Stromal cell of bone marrow (primary cell): ENCODE results near the gene UGT1A8.

Experiments
- DNase-seq: peaks from one replicate; pipeline ENCODE4 v3.0.0-alpha.2; 2012; ENCODE audit warnings: low read depth

Gene UGT1A8

DNA sequence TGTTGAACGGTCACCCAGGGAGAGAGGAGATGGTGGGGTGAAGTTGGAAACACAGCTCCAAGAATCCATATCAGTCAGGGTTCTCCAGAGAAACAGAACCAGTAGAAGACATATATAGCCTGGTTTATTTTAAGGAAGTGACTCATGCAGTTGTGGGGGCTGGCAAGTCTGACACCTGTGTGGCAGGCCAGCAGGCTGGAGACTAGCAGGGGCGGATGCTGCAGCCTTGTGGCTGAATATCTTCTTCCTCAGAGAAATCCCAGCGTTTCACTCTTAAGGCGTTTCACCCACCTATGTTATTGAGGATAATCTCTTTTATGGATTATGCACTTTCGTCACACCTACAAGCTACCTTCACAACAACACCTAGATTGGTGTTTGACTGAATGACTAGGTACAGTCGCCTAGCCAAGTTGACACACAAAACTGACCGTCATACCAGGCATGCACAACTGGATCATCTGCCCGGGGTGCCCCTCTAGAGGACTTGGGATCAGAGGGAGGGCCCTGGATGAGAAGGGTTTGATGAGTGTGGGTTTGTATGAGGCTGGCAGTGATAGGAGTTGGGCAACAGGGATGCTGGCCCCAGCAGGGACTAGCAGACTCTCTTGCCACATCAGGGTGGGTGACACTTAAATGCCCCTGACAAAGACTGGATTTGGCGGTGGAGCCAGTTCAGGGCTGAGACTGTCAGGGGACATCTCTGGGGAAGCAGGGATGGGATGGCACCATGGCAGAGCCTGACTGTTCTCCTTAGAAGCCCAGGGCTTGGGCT is 184.1 kb downstream of the UGT1A8 start:
- DNase-seq, result no peak

DNA sequence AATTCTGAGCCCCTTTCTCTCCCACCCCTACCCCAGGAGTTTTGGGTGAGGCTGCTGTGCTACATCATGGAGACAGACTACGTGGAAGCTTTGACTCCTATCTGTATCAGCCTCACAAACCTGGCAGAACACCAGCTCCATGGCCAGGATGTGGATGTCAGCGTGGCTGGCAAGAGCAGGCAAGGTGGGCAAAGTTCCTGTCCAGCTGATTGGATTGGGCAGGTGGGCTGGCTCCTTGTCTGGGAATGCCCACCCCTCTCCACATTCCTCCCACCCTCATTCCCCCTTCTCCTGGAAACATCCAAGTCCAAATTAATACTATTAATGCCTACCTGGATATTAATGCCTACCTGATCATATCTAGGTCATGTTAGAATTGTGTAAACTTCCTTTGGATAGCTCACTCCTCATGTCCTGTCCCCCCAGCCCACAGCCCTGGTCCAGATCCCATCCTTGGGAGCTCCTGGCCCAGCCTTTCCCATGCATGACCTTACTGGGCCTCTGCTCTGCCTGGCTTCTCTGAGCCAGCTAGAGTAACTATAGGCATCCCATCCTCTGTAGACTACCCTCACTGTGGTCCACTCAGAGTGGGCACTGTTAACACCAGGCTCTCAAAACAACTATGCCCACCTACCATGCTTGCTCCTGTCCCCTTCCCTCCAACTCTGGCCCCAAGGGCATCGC is 184.8 kb downstream of the UGT1A8 start:
- no peak for DNase-seq

DNA sequence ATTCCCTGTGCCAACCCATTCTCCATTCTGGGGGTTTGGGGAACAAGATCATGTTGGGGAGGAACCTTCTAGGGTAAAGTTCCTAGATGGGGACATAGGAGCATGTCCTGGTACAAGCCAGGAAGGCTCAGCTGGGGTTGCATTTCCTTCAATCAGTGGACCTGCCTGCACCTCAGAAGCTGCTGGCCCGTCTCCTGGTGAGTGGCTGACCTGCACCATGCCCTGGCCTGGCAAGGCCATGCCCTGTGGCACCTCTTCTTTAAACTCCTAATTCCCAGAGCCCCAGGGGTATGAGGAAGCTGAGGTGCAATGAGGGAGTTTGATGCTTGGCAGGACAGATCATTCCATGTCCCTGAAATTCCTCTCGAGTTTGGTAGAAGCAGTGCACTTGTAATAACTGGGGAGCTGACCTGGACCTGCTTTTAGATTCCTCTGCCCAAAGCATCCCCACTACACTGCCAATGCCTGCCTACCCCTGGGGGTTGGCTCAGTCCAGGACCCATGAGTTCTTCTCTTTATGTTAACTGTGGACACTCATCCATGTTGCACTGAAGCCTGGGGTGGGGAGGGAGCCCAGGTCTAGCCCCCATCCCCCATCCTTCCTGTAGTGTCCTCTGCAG is 186.0 kb downstream of the UGT1A8 start:
- no peak for DNase-seq

DNA sequence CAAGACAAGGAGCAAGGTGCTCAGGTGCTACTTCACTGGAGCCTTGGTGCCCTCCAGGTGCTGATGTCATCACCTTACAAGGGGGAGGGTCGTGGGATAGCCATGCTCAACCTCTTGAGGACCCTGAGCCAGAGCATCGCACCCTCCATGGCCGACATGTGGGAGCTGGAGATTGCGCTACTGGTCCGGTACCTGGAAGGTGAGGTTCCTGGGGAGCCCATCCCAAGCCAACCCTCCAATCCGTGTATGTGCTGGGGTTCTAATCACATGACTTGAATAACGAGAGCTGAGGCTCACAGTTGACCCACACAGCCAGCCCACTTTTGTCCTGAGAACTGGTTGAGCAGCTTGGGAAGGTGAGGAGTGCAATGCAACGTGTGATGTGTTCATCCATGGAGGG is 186.6 kb downstream of the UGT1A8 start:
- no peak for DNase-seq

DNA sequence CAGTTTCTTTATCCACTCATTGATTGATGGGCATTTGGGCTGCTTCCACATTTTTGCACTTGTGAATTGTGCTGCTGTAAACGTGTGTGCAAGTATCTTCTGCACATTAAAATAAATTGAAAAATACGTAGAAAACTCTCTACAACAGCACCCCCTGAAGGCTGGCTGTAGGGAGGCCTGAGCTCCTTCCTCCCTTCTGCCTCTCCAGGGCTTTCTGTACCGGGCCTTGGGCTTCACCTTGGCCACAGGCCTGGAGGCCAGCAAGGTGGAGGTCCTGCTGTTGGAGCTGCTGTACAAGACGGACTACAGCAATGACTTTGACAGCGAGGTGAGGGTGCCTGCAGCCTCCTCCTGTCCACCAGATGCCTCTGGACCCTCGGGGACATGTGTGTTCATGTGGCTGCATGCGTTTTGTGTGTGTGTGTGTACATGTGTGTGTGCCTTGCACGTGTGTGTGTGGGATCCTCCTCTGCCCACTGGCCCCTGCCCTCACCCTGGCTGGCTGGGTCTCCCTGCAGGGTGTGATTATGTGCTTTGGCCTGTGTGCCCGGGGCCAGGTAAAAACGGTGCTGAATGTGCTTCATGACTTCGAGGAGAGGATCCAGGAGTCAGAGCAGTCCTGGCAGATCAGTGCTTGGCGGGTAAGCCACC is 189.9 kb downstream of the UGT1A8 start:
- DNase-seq, result no peak

DNA sequence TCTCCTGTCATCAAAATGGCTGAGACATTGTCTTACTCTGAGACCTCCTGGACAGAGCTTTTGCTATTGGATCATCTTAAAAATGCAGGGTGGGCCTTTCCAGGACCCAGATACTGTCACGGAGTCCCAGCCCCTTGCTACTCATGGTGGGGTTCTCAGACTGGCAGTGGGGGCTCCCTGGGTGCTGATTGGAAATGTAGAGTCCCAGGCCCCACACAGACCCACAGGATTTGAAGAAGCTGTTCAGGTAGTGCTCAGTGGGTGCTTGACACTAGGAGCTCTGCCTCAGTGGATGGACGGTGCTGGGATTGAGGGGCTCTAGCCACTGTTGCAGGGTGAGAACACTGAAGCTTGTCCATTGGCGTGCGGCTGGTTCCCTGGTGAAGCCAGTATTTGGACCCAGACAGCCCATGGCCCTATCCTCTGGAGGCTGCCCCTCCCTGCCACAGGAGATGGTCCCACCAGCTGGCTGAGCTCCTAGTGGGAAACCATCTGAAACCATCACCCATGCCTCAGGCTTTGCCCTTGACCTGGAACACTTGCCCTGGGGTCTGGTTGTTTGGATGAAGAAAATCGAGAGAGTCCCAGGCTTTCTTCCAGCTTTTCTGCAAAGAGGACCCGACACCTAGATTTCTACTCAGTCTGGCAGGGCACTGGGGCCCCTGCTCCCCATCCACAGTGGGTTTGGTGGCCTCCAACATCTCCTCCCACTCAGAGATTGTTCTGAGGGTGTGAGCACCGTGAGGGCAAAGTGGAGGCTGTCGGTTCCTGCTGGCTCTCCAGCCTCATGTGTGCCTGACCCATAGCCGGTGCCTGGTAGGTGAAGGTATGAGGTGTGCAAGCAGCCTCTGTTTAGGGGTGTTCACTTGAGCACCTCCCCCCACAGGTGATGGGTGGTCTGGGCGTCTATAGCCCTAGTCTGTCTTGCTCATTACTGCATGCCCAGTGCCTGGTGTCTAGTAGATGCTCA is 190.8 kb downstream of the UGT1A8 start:
- DNase-seq, result no peak

DNA sequence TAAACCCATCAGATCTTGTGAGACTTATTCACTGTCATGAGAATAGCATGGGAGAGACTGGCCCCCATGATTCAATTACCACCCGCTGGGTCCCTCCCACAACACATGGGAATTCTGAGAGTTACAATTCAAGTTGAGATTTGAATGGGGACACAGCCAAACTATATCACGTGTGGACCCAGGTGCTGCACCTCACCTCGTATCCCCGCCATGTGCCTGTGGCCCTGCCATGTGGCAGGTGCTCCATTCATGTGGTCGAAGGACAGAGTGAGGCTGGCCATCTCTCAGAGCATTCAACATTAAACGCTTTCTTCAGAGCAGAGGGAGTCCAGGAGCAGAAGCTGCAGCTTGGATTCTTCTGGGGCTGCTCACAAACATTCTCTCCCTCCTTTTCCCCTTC is 193.0 kb downstream of the UGT1A8 start:
- no peak for DNase-seq

DNA sequence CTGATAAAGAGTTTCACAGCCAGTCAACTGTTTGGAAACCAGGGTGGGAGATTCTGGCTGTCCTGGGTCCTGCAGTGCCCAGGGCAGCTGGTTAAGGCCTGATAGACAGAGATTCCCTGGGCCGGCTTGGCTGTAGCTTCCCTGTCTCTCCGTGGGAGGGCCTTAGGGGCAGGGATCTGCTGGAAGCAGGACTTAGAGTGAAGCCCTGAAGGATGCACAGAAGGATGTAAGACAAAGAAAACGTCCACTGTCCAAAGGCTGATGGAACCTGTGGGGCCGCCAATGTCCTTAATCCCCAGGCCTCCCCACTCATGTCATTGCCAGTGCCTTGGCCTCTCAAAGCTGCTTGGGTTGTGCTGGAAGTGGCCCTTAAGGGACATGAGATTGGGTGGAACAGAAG is 193.7 kb downstream of the UGT1A8 start:
- DNase-seq, result no peak

DNA sequence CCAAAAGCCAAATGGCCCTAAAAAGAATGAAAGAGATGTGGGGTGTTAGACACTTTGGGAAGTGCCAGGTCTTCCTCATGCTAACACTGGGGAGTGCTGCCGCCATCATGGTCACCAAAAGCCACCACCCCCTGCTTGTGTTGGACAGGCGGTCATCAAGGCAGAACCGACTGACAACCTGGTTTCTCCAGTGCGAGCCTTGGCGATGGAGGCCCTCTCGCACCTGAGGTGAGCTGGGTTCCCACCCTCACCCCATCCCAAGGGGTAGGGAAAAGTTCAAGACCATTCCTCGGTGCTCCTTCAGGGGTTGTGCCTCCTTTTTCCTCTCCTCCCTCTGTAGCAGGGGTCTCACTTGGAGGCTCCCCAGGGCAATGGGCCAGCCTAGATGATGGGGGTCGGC is 194.3 kb downstream of the UGT1A8 start:
- DNase-seq, result no peak

DNA sequence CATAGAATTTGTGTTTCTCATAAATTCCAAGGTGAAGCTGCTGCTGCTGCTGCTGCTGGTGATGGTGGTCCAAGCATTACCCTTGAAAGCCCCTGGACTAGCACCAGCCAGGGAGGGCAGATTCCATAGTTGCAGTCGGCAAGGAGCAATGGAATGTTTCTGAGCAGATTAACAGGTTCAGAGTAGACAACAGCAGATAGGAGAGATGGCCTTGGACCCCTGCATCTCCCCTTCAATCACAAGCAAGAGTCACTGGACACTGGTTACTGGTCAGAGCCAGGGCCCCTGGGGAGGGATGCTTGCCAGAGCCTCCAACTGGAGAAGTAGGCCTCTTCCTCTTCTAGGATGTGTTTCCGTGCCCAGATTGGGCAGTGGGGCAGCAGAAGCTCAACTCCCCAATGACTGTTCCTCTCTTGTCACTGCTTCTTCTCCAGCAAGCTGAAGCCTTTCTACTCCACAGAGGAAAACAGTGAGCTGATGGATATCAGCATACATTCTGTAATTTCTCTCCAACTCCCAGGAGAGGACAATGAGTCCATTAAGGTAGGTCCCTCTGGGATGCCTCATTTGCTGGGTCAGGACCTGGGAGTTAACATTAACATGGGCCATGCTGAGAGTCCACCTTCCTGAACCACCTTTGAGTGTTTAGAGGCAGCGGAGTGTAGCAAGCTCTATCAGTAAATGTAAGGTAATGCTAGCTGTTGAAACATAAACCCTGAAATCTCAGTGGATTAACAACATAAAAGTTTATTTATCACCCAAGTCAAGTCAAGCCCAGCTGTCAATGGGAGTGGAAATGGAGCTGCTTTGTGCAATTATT is 196.0 kb downstream of the UGT1A8 start:
- DNase-seq, result no peak

DNA sequence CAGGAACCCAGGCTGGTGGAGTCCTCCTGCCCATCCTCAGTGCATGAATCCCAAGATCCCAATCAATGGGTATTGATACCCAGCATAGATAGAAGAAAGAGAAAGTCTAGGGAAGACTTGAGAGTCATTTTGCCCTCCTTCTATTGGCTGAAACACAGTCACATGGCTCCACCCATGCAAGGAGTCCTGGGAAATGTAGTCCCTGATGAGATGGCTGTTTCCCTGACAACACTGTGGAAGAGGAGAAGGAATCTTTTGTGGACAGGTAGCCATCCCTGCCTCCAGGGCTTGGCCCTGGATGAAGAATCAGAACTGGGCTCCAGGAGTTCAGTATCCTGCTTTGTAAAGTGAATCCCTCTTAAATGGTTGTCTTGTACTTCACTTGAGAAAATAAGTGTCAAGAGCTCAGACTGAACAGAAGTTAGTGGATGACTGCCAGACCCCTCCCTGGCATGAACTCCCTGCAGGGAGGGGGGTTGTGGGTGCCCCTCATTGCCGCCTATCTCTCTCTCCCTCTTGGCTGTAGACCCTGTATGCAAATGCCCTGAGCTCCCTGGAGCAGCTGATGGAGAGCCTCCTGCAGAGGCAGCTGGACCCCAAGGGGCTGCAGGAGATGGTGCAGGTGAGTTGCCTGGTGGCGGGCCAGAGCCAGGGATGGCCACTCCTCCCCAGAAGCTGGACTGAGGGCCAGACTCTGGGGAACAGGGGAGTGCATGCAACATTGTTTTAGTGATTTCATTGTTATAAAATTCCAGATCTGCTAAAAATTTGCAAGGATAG is 196.8 kb downstream of the UGT1A8 start:
- no peak for DNase-seq

DNA sequence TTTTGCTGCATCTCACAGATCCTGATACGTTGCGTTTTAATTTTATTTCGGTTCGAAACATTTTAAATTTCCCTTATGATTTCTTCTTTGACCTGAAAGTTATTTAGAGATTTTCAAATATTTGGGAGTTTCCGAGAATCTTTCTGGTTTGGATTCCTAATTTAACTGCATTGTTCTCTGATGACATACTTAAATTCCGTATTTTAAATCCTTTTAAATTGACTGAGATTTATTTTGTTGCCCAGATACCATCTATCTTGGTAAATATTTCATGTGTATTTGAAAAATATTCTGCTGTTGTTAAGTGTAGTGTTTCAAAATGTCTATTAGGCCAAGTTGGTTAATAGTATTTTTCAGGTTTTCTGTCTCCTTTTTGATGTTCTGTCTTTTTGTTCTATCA is 198.4 kb downstream of the UGT1A8 start:
- no peak for DNase-seq

DNA sequence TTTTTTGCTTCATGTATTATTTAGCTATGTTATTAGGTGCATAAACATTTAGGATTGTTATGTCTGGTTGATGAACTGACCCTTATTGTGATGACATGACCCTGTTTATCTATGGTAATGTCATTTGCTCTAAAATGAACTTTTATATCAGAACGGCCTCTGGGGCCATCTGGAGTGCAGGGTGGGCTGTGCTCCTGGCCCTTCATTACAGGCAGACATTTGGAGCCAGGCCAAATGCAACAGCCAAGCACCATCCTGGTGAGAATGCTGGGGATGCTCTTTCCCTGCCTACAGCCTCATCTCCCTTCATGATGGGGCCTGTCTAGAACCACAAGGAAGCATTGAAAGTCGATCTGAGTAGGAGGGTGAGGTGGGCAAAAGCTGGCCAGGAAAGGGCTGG is 198.9 kb downstream of the UGT1A8 start:
- DNase-seq, result no peak

DNA sequence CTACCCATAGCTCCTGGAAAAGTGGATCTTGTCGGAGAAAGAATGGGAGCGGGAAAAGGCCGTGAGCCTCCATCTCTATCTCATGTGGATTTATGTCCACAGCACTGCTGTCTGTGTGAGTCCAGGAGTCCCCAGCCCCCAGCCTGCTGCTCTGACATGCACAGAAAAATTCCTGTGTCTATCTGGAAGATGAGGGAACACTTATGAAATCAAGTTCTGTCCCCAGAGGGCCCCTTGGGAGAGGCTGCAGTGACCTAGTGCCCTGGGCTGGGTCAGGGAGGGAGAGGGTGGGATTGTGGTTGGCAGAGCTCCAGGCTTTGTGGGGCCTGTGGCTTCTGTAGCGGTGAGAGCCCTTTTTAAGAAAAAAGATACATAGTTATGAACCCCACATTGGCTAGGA is 199.3 kb downstream of the UGT1A8 start:
- no peak for DNase-seq

DNA sequence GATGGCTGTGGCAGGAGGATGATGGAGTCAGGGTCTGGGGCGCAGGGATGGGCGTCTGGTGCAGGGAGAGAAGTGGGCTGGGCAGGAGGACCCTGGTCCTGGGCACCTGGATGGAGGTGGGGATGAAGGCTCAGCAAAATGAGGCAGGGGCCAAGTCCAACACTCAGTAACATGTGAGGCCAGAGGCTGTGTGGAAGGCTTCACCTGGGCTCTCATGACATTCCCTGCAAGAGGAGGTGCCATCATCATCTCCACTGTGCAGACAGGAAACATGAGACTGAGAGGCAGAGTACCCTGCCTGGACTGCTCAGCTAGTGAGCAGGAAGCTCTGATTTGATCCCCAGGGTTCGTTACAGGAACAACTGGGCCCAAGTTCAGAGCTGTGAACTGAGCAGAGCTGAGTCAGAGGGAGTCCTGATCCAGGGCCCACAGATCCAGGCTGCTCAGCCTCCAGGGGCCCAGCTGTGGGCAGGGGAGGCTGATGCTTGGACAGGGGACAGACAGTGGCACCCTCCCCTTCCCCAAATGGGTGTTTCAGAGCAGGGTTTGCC is 200.0 kb downstream of the UGT1A8 start:
- DNase-seq, result peak; percentile 29

DNA sequence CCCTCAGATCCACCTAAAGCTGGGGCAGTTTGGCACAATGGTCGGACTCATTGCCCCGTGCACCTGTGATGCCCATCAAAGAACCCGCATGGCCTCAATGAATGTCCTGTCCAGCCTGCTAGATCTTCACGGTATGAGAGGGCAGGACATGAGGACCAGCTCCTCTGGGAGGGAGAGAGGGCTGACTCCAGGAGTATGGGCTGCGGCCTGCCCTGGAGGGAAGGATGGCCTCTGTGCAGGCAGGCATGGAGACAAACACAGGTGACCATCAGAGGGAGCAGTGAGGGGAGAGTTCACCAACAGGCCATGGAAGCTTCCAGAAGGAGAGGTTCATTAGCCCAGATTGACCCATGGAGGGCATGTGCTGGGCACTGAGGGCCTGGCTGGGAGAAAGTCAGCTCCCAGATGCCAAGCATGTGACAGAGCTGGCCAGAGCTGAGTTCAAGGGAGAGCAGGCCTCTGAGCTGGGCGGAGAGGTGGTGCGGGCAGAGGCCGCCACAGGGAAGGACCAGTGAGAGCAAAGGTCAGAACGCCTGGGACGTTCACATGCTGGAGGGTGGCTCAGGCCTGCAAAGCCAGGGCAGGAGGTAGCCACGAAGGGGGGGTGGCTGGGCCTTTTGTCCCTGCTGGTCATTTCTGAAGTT is 200.7 kb downstream of the UGT1A8 start:
- no peak for DNase-seq

DNA sequence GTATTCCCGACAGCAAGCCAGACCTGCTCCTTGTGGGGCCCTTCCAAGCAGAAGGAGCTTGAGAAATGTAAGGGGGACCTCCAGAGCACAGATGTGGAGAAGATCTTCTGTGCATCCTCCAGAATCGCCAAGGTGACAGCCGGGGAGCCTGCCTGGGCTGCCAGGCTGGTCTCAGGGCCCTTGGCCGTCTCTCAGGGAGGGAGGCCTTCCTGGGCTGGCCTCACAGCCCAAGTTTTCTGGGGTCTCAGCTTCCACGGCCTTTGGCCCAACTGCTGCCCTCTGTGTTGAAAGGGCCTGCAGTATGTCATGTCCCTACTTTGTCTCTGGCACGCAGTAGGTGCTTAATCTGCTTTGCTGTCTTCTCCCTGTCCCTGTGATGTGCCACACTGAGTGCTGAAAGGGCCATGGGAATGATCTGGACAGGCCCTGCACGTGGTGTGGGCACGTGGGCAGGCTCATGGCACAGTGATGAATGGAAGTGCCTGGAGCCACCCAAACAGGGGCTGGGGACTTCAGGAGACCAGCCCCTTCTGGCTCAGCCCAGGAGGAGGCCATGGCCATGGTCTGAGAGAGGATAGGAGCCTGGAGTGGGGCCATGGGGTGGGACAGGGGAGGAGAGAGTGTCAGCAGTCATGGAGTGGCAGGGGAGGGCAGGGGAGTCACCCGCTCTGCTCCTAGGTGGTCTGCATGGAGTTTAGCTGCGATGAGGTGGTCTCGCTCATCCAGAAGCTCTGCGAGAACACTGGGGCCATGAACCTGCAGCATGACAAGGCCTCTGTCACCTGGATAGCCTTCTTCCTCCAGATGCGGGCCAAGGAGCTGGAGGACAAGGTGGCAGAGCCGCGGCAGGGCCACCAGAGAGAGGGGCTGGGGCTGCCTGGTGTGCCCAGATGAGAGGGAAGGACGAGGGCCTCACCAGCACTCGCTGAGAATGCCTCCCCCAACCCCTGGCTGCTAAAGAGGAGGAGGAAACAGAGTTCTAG is 201.5 kb downstream of the UGT1A8 start:
- no peak for DNase-seq
